Trophoblast cell (in vitro differentiated cells and primary cell): ENCODE measurements around the gene TRIM23.

ENCODE experiments used
- DNase-seq, 2 donors: peaks; one replicate each; pipeline ENCODE4 v3.0.0-alpha.2; 2016
- H2AFZ ChIP-seq: 2 replicates; pipeline ENCODE4 v1.6.1; 2013; ENCODE audit warnings: low read length, moderate library complexity, mild to moderate bottlenecking; ENCODE audit not compliant: insufficient read depth, poor library complexity
- H2AK5ac ChIP-seq: 2 replicates; pipeline ENCODE4 v1.6.1; 2013; ENCODE audit warnings: mild to moderate bottlenecking, low read length
- H2BK120ac ChIP-seq: 2 replicates; pipeline ENCODE4 v1.6.1; 2013; ENCODE audit warnings: low read length, mild to moderate bottlenecking, moderate library complexity; ENCODE audit not compliant: insufficient read depth, poor library complexity
- H2BK12ac ChIP-seq: 2 replicates; pipeline ENCODE4 v1.6.1; 2013; ENCODE audit warnings: mild to moderate bottlenecking, low read length, moderate library complexity
- H2BK5ac ChIP-seq: 2 replicates; pipeline ENCODE4 v1.6.1; 2013; ENCODE audit warnings: low read length, low read depth, moderate library complexity, mild to moderate bottlenecking; ENCODE audit not compliant: poor library complexity
- H3K14ac ChIP-seq: 2 replicates; pipeline ENCODE4 v1.6.1; 2013; ENCODE audit warnings: mild to moderate bottlenecking, low read length
- H3K18ac ChIP-seq: 2 replicates; pipeline ENCODE4 v1.6.1; 2013; ENCODE audit warnings: mild to moderate bottlenecking, low read length
- H3K23ac ChIP-seq: 2 replicates; pipeline ENCODE4 v1.6.1; 2013; ENCODE audit warnings: low read length
- H3K27ac ChIP-seq: 2 replicates; pipeline ENCODE4 v1.5.1; 2013; ENCODE audit warnings: low read depth, mild to moderate bottlenecking, inconsistent platforms, low read length, moderate library complexity
- H3K27me3 ChIP-seq: 2 replicates; pipeline ENCODE4 v1.6.1; 2013; ENCODE audit warnings: inconsistent platforms, mild to moderate bottlenecking, low read length, moderate library complexity; ENCODE audit not compliant: insufficient read depth
- H3K36me3 ChIP-seq, 2 experiments: 1 replicate in 1 of 2; 2 replicates in 1 of 2; pipeline ENCODE4 v1.6.1; 2013; ENCODE audit warnings: low read length in 2 of 2, mild to moderate bottlenecking in 2 of 2, moderate library complexity in 1 of 2; ENCODE audit not compliant: insufficient read depth in 2 of 2, control insufficient read depth in 1 of 2
- H3K4ac ChIP-seq: 2 replicates; pipeline ENCODE4 v1.6.1; 2013; ENCODE audit warnings: low read depth, mild to moderate bottlenecking, low read length, moderate library complexity
- H3K4me1 ChIP-seq, 2 experiments: 1 replicate in 1 of 2; 2 replicates in 1 of 2; pipeline ENCODE4 v1.6.1; 2013; ENCODE audit warnings: low read length in 2 of 2, mild to moderate bottlenecking in 2 of 2, moderate library complexity in 1 of 2; ENCODE audit not compliant: insufficient read depth in 2 of 2, control insufficient read depth in 1 of 2
- H3K4me2 ChIP-seq: 2 replicates; pipeline ENCODE4 v1.6.1; 2013; ENCODE audit warnings: inconsistent platforms, mild to moderate bottlenecking, low read length, moderate library complexity
- H3K4me3 ChIP-seq: 2 replicates; pipeline ENCODE4 v1.5.1; 2013; ENCODE audit warnings: mild to moderate bottlenecking, low read depth, low read length, inconsistent platforms
- H3K79me1 ChIP-seq: one replicate; pipeline ENCODE4 v1.6.1; 2013; ENCODE audit warnings: low read length
- H3K79me2 ChIP-seq: 2 replicates; pipeline ENCODE4 v1.6.1; 2013; ENCODE audit warnings: low read length, mild to moderate bottlenecking; ENCODE audit not compliant: control insufficient read depth, insufficient read depth, poor library complexity
- H3K9ac ChIP-seq: 2 replicates; pipeline ENCODE4 v1.6.1; 2013; ENCODE audit warnings: mild to moderate bottlenecking, low read length
- H3K9me3 ChIP-seq: 2 replicates; pipeline ENCODE4 v1.6.1; 2013; ENCODE audit warnings: low read depth, mild to moderate bottlenecking, control low read depth, inconsistent platforms, low read length; ENCODE audit not compliant: insufficient read depth
- H4K12ac ChIP-seq: 2 replicates; pipeline ENCODE4 v1.6.1; 2013; ENCODE audit warnings: low read depth, mild to moderate bottlenecking, low read length, moderate library complexity
- H4K8ac ChIP-seq: 2 replicates; pipeline ENCODE4 v1.6.1; 2013; ENCODE audit warnings: low read depth, mild to moderate bottlenecking, low read length, moderate library complexity
- H4K91ac ChIP-seq: one replicate; pipeline ENCODE4 v1.6.1; 2013; ENCODE audit warnings: low read depth, mild to moderate bottlenecking, low read length, moderate library complexity
- WGBS: extraction: QIAGEN DNeasy Blood & Tissue Kit; methylation state at CpG from one replicate; pipeline ENCODE4 v1.1.7; 2013; ENCODE audit warnings: missing lambda C conversion rate; ENCODE audit not compliant: insufficient read length, insufficient coverage; ENCODE audit errors: extremely low coverage; 5-methylcytosine and 5-hydroxymethylcytosine counted together

Gene TRIM23

GRCh38 chr5:65640240-65640639 lies 16.1 kb upstream of the TRIM23 start:
- H3K18ac ChIP-seq, result no peak overlapping the region
- WGBS, result no CpG with 5 or more reads among the region's 4 CpGs
- no peaks in the 10 kb centered on the region for H3K79me1 ChIP-seq
- H3K27ac ChIP-seq, result no peak overlapping the region
- H3K27me3 ChIP-seq, result no peaks in the 10 kb centered on the region
- no peak overlapping the region for H2AK5ac ChIP-seq
- no peak overlapping the region for H3K4me2 ChIP-seq
- no peak overlapping the region for H4K8ac ChIP-seq
- no peak overlapping the region for H3K23ac ChIP-seq
- peaks cover 8 to 9% of the 10 kb centered on the region in 2 experiments for H3K36me3 ChIP-seq
- no peak overlapping the region for H3K4ac ChIP-seq
- no peak overlapping the region for H2AFZ ChIP-seq
- no peaks in the 10 kb centered on the region for H3K4me1 ChIP-seq
- H3K79me2 ChIP-seq, result no peaks in the 10 kb centered on the region
- no peak for DNase-seq
- H2BK12ac ChIP-seq, result no peak overlapping the region
- H4K12ac ChIP-seq, result no peak overlapping the region
- no peak overlapping the region for H4K91ac ChIP-seq
- no peak overlapping the region for H2BK5ac ChIP-seq
- no peak overlapping the region for H3K14ac ChIP-seq
- no peaks in the 10 kb centered on the region for H3K9me3 ChIP-seq
- no peak overlapping the region for H3K4me3 ChIP-seq
- H2BK120ac ChIP-seq, result no peak overlapping the region
- no peak overlapping the region for H3K9ac ChIP-seq

DNA sequence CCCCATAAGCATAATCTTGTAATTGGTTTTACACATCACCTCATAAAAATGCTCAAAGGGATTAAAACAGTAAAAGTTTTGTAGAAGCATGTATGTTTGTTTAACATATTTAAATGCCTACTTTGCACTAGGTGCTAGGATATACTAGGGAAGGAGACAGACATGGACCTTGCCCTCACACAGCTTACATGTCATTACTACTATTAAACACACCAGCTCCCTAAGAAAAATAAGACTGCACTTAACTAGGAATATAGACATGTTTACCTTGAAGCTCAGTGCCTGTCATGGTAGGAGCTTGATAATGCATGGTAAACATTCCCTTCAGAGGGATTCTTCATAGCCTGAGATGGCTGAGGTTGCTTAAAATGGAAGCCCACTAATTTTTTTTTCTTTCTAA lies 6.8 kb upstream of the TRIM23 start:
- no peak overlapping the region for H3K4ac ChIP-seq
- DNase-seq, result no peak
- H3K36me3 ChIP-seq, result peaks cover 0 to 2% of the 10 kb centered on the region in 2 experiments

DNA sequence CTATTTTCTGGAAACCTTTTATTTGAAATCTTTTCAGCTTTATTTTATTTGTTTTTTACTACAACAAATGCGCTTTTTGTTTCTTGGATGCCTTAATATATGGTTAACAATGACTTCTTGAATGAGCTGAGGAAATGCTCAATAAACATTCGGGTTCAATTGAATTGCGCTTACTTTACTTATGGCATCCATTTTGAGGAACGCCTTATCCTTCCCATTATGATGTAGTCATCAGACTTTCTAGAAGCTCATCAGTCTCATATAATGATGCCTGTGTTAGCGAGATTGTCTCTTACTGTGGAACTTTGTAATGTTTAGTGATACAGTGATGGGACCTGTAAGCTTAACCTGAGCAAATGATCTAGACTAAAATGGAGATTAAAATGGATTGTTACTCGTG lies 1.6 kb upstream of the TRIM23 start:
- Histone ChIP-seq H3K4me1 (peaks cover 0 to 3% of the 10 kb centered on the region in 2 experiments), H3K4me3 (no peak overlapping the region), H3K79me2 (peaks cover 5% of the 10 kb centered on the region), H3K9ac (no peak overlapping the region), H3K27ac (no peak overlapping the region), H3K79me1 (peaks cover 4% of the 10 kb centered on the region), H2BK5ac (no peak overlapping the region), H3K14ac (no peak overlapping the region), H4K91ac (no peak overlapping the region), H3K4ac (no peak overlapping the region), H2BK12ac (no peak overlapping the region), H4K8ac (no peak overlapping the region), H2BK120ac (no peak overlapping the region), H3K36me3 (peaks cover 0 to 2% of the 10 kb centered on the region in 2 experiments), H3K18ac (no peak overlapping the region), H3K4me2 (peak overlapping the region; percentile 46), H3K27me3 (no peaks in the 10 kb centered on the region), H3K9me3 (no peaks in the 10 kb centered on the region), H2AFZ (no peak overlapping the region), H4K12ac (no peak overlapping the region), H2AK5ac (no peak overlapping the region), H3K23ac (no peak overlapping the region)
- no CpG with 5 or more reads among the region's 6 CpGs for WGBS
- DNase-seq, result peak in 1 of 2 donors; percentile 1

More for the DNA sequence above, 6.8 kb upstream of the TRIM23 start:
- Histone ChIP-seq H3K9ac (no peak overlapping the region), H4K8ac (no peak overlapping the region), H3K14ac (no peak overlapping the region), H2AFZ (no peak overlapping the region), H2BK120ac (no peak overlapping the region), H3K4me1 (no peaks in the 10 kb centered on the region), H4K91ac (no peak overlapping the region), H3K4me2 (no peak overlapping the region), H2AK5ac (no peak overlapping the region), H2BK12ac (no peak overlapping the region), H3K23ac (no peak overlapping the region), H3K9me3 (no peaks in the 10 kb centered on the region), H3K4me3 (no peak overlapping the region), H2BK5ac (no peak overlapping the region), H3K27ac (no peak overlapping the region), H3K18ac (no peak overlapping the region), H4K12ac (no peak overlapping the region), H3K27me3 (no peaks in the 10 kb centered on the region), H3K79me2 (no peaks in the 10 kb centered on the region), H3K79me1 (no peaks in the 10 kb centered on the region)

GRCh38 chr5:65624571-65625555 lies 730 bp upstream of the TRIM23 start, which contains the start of the genes SHLD3 and TRAPPC13:
Gene SHLD3, plus strand, starts transcription at chr5:65625027. Its CDS starts 4,561 bp downstream, at chr5:65629588.
Gene TRAPPC13, plus strand, starts transcription at chr5:65625027. Its CDS starts 34 bp downstream, at chr5:65625061.
- H3K4me3 ChIP-seq, result peak within 1 kb of the TSS; percentile 97
- no CpG with 5 or more reads among the region's 36 CpGs for WGBS
- peak; percentile 69 to 84 for DNase-seq
- H3K9me3 ChIP-seq, result no peaks in the 10 kb centered on the region
- no peak within 1 kb of the TSS for H3K23ac ChIP-seq
- H3K18ac ChIP-seq, result peak within 1 kb of the TSS; percentile 70
- peaks cover 0 to 3% of the 10 kb centered on the region in 2 experiments for H3K4me1 ChIP-seq
- H2AK5ac ChIP-seq, result no peak within 1 kb of the TSS
- H3K36me3 ChIP-seq, result peaks cover 0 to 2% of the 10 kb centered on the region in 2 experiments
- peak within 1 kb of the TSS; percentile 61 for H4K12ac ChIP-seq
- peak within 1 kb of the TSS; percentile 60 for H2BK5ac ChIP-seq
- peak within 1 kb of the TSS; percentile 13 for H4K91ac ChIP-seq
- peak within 1 kb of the TSS; percentile 68 for H3K27ac ChIP-seq
- H2BK120ac ChIP-seq, result no peak within 1 kb of the TSS
- peak within 1 kb of the TSS; percentile 69 for H3K14ac ChIP-seq
- no peaks in the 10 kb centered on the region for H3K27me3 ChIP-seq
- peak within 1 kb of the TSS; percentile 80 for H3K4ac ChIP-seq
- H4K8ac ChIP-seq, result peak within 1 kb of the TSS; percentile 96
- peaks cover 5% of the 10 kb centered on the region for H3K79me2 ChIP-seq
- no peak within 1 kb of the TSS for H2BK12ac ChIP-seq
- peaks cover 4% of the 10 kb centered on the region for H3K79me1 ChIP-seq
- peak within 1 kb of the TSS; percentile 83 for H3K4me2 ChIP-seq
- H3K9ac ChIP-seq, result peak within 1 kb of the TSS; percentile 97
- H2AFZ ChIP-seq, result peak within 1 kb of the TSS; percentile 85
